Stimulated activated CD4-positive, alpha-beta T cell treated with anti-CD3 and anti-CD28 coated beads, Interleukin-4, amount 100 ng/mL, for 24 hours (primary cell): ENCODE results near the gene PGLYRP1.
A peak's percentile ranks its signal among the peaks of the same experiment; 100 is the strongest.

Source experiments
- DNase-seq: peaks from one replicate; pipeline ENCODE4 v3.0.0-alpha.2; 2020

PGLYRP1 gene

GRCh38 chr19:46031781-46032596 lies 9.1 kb upstream of the PGLYRP1 start:
- DNase-seq, result no peak

- no peak for DNase-seq
Measured at GRCh38 chr19:46030812-46031550, 8.1 kb upstream of the PGLYRP1 start.

GRCh38 chr19:46025835-46026234 lies 3.0 kb upstream of the PGLYRP1 start:
- DNase-seq, result no peak

- no peak for DNase-seq
Measured at GRCh38 chr19:46023311-46023779, 492 bp upstream of the PGLYRP1 start.

GRCh38 chr19:46022061-46022430 lies 807 bp downstream of the PGLYRP1 start:
- DNase-seq, result no peak

GRCh38 chr19:46021531-46022041 lies 1.3 kb downstream of the PGLYRP1 start:
- DNase-seq, result no peak

GRCh38 chr19:46020819-46021125 lies 2.1 kb downstream of the PGLYRP1 start:
- no peak for DNase-seq

GRCh38 chr19:46019270-46019669 lies 3.6 kb downstream of the PGLYRP1 start:
- DNase-seq, result no peak

GRCh38 chr19:46018729-46019251 lies 4.1 kb downstream of the PGLYRP1 start:
- DNase-seq, result no peak

GRCh38 chr19:46017874-46018675 lies 4.8 kb downstream of the PGLYRP1 start:
- no peak for DNase-seq

- DNase-seq, result no peak
Measured at GRCh38 chr19:46017095-46017429, 5.8 kb downstream of the PGLYRP1 start.

- peak; percentile 85 for DNase-seq
Measured at GRCh38 chr19:46016426-46017094, 6.3 kb downstream of the PGLYRP1 start.

- peak; percentile 29 for DNase-seq
Measured at GRCh38 chr19:46015687-46016425, 7.0 kb downstream of the PGLYRP1 start.

- peak; percentile 59 for DNase-seq
Measured at GRCh38 chr19:46014941-46015686, 7.7 kb downstream of the PGLYRP1 start.

GRCh38 chr19:46014534-46014933 lies 8.3 kb downstream of the PGLYRP1 start:
- DNase-seq, result no peak

- peak; percentile 73 for DNase-seq
Measured at GRCh38 chr19:46009530-46010510, 13.0 kb downstream of the PGLYRP1 start.

- DNase-seq, result no peak
Measured at GRCh38 chr19:46006411-46006810, 16.4 kb downstream of the PGLYRP1 start.

- DNase-seq, result no peak
Measured at GRCh38 chr19:46002678-46003275, 20.1 kb downstream of the PGLYRP1 start.
